Fibroblast of skin of left biceps (primary cell): ENCODE results near the gene MIGA2.
"Not testable (repeated sequence)": the region's sequence is repeated elsewhere in the genome, so short reads cannot be mapped to it uniquely, and the experiment has no call there.

Experiments used
- DNase-seq, 2 experiments: peaks; one replicate each; pipeline ENCODE4 v3.0.0-alpha.2; 2013; ENCODE audit warnings: low read depth in 2 of 2

The MIGA2 gene

GRCh38 chr9:129011761-129012181 lies 24.7 kb upstream of the MIGA2 start:
- no peak for DNase-seq

DNA sequence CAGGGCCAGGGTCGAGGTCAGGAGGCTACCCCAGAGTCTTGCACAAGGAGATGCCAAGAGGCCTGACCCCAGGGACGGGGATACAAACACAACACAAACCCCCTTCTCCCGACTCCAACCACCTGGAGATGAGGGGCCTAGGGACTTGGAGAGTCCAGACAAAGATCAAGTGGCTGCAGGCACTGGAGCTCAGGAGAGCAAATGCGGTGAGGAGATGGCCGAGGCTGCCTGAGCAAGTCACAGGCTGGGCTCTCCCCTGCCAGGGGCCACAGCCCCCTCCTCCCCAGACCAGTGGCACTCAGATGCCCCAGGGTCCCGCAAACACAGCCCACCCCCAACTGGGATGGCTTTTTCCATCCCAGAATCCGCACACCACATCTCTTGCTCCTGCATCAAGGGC lies 24.1 kb upstream of the MIGA2 start:
- no peak for DNase-seq

DNA sequence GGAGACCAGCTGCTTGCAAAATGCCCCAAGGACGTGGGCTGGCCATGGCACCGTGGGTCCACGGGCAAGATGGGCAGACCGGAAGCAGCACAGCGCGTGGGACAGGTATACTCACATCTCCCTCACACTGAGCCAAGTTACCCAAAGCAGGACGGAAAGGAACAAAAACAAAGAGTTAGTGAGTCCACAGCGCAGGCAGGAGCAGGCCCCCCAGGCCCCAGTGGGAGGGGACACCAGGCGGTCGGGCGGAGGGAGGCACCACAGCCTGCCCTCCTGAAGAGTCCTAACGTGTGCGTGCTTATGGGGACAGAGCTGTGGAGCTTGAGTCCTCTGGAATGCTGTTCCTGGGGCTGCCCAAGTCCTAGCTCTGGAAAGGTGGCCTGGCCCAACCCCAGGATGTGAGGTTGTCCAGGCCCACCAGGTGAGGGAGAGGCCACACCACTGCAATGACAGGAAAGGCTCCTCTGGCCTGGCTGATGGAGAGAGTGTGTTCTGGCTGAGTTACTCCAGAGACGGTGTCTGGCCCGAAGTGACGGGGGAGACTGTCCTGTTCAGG lies 23.5 kb upstream of the MIGA2 start:
- no peak for DNase-seq

DNA sequence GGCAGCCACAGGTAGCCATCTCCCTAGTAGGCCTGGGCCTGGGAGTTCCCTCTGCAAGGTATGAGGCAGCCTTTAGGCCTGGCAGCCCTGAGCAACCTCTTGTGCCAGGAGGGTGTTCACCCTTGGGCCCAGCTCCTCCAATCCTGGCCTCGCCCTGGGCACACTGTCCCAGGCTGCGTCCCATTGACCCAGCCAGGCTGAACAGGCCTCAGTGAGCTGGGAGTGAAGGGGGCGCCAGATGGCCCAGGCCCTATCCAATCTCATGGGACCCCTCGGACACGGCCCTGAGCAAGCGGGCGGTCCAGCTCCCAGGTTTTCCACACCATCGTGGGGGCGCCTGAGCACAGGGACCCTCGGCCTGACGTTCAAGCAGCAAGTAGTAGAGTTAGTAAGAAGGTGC lies 22.8 kb upstream of the MIGA2 start:
- no peak for DNase-seq

GRCh38 chr9:129014124-129014523 lies 22.3 kb upstream of the MIGA2 start:
- no peak for DNase-seq

GRCh38 chr9:129014608-129015007 lies 21.8 kb upstream of the MIGA2 start:
- no peak for DNase-seq

DNA sequence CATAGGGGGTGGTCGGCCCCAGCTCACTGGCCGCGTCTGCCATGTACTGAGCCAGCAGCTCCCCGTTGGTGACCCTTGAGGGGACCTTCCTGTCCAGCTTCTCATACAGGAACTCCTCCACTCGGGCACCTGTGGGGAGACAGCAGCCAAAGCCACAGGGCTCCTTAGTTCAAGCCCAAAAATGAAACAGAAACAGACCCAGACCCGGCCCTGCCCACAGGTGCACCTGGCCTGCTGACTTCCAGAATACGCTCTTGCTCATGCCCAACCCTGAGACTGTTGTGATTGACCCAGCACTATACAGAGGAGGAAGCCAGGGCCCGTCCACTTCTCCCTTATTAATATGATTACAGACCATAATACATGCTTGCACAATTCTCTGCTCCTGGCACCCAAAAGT lies 15.3 kb upstream of the MIGA2 start:
- no peak for DNase-seq

GRCh38 chr9:129022037-129022436 lies 14.4 kb upstream of the MIGA2 start:
- no peak for DNase-seq

DNA sequence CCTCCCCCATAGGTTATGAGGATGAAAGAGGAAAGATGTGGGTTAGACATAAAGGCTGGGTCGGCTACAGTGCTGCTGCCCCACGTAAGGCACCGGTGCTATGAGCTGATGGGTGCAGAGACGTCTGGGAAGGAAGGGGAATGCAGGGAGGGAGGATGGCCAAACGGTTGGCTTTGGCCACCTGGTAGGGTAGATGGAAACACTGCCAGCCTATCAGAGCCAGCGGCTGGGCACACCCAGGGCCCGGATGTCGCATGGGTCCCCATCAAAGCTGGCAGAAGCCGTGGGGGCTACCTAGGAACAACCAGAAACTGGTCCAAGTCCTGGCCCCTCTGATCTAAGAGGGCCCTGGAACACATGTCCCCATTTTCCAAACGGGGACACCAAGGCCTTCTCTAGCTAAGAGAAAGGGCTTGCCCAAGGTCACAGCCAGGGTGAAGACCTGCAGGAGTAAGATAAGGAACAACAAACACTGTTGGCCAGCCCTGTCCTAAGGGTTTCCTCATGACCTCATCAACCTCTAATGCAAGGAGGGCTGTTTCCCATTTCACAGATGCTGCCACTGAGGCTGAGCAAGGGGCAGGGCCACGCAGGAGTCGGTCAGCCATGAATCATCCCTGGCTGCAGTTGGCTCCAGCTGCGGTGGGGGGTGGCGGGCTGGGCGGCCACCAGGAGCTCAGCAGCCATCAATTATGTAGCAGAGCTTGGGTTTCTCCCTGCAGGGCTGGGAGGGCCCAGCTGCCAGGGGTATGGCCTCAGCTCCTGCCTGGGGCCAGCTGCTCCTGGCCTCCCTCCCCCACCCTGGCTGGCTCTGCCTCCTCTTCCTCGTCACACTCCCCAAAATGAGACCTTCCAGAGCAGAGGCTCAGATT lies 13.2 kb upstream of the MIGA2 start:
- peak; percentile 21 to 32 for DNase-seq

- no peak for DNase-seq
Observed at GRCh38 chr9:129023908-129024233, 12.6 kb upstream of the MIGA2 start.

DNA sequence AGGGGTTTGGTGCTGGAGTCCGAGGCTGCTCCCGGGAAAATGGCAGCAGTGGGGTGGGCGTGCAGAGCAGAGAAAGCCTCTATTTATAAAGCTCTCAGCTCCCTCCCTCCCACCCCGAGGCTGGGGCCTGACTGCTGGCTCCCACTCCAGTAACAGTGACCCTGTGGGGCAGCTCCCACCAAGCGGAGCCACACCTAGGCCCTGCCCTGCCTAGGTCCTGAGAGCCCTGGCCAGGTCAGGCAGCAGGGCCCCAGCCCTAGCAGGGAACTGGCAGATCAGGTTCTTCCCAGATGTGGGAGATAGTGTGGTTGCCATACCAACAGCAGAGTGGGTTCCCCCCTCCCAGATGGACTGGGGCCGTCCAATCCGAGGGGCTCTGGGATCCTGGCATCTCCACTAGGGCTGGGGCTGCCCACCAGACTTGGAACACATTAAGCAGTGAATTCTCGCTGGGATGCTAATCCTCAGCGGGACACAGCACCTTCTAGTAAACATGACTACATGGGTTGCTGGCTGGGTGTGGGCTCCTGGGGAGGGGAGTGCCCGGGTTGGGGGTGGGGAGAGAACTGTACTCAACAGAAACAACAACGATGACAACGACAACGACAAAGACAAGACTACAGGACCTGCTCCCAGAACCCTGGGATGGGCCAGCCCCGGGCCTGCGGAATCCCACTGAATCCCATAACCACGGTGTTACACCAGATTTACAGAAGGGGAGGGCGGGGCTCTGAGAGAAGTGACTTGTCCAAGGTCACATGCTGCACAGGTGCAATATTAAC lies 9.8 kb upstream of the MIGA2 start:
- no peak for DNase-seq

DNA sequence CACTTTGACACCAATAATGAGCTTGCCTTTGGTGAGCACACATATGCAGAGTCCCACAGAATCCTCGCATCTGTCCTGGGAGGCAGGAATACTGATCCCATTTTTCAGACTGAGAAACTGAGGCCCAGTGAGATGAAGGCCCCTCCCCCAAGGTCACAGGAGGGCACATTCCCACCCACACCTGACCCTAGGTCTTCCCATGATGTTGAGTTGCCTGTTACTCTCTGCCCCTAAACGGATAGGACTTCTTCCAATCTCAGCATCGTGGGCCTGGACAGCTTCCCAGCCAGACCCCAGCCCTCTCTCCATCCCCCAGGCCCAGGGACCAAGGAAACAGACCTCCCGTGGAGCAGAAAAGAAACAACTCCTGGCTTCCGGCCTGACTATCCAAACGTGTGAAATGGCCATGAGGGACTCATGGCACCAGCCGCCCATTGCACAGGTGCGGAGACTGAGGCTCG lies 9.2 kb upstream of the MIGA2 start:
- DNase-seq = no peak

DNA sequence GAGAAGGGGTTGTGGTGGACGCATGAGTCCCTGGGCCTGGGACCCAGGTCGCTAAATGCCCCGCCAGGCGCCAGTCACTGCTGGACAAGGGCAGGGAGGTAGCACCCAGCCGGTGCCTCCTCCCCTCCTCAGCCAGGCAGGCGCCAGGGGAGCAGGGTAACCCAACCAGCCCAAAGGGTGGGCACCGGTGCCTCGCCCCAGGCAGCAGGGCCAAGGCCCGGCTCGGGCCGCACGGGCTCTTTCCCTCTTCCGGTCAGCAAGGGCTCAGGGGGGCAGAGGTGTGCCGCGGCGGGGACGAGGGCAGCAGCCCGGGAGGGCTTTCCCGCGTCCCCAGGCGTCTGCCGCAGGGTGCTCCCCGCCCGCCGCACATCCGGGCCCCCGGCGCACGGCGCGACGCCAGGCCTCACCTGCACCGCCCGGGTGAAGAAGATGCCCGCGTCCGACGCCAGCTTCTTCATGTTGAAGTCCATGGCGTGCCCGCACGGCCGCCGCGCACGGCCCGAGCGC lies 8.7 kb upstream of the MIGA2 start:
- no peak for DNase-seq

GRCh38 chr9:129028192-129028966 lies 8.0 kb upstream of the MIGA2 start, which contains the start of gene SH3GLB2:
SH3GLB2 (minus strand) TSS chr9:129028331; CDS start chr9:129028154, 177 bp downstream.
- peak; percentile 79 to 82 for DNase-seq

- no peak for DNase-seq
Observed at GRCh38 chr9:129030191-129030590, 6.2 kb upstream of the MIGA2 start.

- no peak for DNase-seq
Observed at GRCh38 chr9:129031514-129031913, 4.9 kb upstream of the MIGA2 start.

DNA sequence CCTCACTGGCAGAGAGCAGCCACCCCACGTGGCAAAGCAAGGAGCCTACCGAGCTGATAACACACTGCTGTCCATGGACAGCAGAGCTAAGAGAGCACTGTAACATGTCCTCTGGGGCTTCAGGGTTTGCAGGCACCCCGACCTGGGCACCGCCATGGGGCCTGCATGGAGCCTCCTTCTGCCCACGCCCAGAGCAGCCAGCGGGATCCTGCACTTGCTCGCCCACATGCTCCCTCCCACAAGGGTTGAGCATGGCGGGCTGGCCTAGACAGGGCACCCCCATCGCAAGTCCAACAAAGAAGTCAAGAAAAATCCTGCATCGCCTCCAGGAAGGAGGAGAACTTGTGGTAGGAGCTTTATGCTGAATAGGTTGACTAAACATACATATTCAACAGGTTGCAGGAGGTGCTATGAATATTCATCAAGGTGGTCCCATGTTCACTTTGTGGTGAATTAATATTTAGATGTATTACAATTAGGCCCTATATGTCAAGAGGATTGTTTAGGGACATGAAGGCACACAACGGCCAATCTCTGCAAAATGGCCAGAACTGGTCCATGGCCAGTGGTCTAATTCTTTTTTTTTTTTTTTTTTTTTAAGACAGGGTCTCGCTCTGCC lies 3.8 kb upstream of the MIGA2 start:
- no peak for DNase-seq

GRCh38 chr9:129033216-129033615 lies 3.2 kb upstream of the MIGA2 start:
- DNase-seq = no peak

- not testable (repeated sequence) for DNase-seq
Observed at GRCh38 chr9:129035838-129036237, 588 bp upstream of the MIGA2 start.

DNA sequence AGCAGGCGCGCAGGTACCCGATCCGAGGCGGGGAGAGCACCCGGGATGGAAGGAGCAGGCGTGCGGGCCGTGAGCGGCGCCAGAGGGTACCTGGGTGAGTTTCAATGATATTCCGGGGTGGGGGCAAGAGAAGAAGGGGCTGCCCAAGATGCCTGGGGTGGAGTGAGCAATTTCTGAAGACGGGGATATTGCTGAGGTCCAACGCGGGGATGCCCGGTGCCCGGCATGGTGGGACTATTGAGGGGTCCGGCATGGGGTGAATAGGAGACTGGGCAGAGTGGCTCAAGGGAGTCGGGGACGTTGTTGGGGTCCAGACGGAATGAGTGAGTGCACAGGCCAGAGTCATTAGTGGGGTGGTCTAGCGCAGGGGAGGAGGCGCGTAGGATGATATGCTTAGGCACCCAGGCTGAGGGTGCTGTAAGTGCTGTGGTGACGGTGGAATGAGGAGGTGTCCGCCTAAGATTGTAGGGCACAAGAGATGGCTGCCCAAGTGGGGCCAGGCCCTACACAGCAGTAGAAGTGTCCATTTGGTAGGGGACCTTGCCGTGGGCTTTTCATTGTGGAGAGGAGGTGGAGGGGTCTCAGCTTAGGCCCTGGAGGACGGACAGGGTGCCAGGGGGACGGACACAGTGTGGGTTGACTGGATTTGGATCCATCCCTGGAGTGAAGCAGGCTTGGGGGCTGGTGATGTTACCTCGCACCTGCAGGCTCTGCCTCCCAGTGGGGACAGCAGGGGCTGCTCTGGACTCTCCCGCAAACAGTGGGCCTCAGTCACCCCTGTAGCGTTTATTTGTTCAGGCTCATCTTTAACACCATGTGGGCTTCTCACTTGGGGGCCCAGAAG lies 719 bp downstream of the MIGA2 start:
- DNase-seq = no peak
